Brain microvascular endothelial cell (primary cell): Measurements from ENCODE around the gene ARHGEF39.

Experiments used
- DNase-seq: peaks from one replicate; pipeline ENCODE4 v3.0.0-alpha.2; 2020
- H3K27ac ChIP-seq: fragments of 250-450 bp; sonication (Bioruptor Pico); 2 replicates; pipeline ENCODE4 v1.5.1; 2020; ENCODE audit warnings: mild to moderate bottlenecking, moderate library complexity
- H3K27me3 ChIP-seq: fragments of 250-450 bp; sonication (Bioruptor Pico); replicated peaks from 2 replicates; pipeline ENCODE4 v1.5.1; 2020; ENCODE audit warnings: mild to moderate bottlenecking
- H3K36me3 ChIP-seq: fragments of 250-450 bp; sonication (Bioruptor Pico); replicated peaks from 2 replicates; pipeline ENCODE4 v1.5.1; 2020; ENCODE audit warnings: mild to moderate bottlenecking
- H3K4me3 ChIP-seq: 2 replicates; pipeline ENCODE4 v1.5.1; 2011; ENCODE audit warnings: low read depth, mild to moderate bottlenecking, control low read depth, low read length, moderate library complexity
- CTCF ChIP-seq: IDR thresholded peaks from 2 replicates; pipeline ENCODE4 v1.5.1; 2011; ENCODE audit warnings: low read depth, mild to moderate bottlenecking, moderate library complexity, low read length, control low read depth, inconsistent platforms; ENCODE audit errors: missing control alignments
- in situ Hi-C: cut with HindIII; loops from 2 replicates; pipeline ENCODE4 v1.10.0; 2017; ENCODE audit warnings: low sequenced_read_pairs, low pct_ligation_motif_present

The ARHGEF39 gene

GRCh38 chr9:35690294-35690613 lies 25.3 kb upstream of the ARHGEF39 start:
- H3K27ac ChIP-seq: peak overlapping the region; percentile 79
- in situ Hi-C loops: no loop called here
- no peaks in the 10 kb centered on the region for H3K27me3 ChIP-seq
- peaks cover 33% of the 10 kb centered on the region for H3K36me3 ChIP-seq
- TF ChIP-seq CTCF: no peak
- peak overlapping the region; percentile 90 for H3K4me3 ChIP-seq
- no peak for DNase-seq

DNA sequence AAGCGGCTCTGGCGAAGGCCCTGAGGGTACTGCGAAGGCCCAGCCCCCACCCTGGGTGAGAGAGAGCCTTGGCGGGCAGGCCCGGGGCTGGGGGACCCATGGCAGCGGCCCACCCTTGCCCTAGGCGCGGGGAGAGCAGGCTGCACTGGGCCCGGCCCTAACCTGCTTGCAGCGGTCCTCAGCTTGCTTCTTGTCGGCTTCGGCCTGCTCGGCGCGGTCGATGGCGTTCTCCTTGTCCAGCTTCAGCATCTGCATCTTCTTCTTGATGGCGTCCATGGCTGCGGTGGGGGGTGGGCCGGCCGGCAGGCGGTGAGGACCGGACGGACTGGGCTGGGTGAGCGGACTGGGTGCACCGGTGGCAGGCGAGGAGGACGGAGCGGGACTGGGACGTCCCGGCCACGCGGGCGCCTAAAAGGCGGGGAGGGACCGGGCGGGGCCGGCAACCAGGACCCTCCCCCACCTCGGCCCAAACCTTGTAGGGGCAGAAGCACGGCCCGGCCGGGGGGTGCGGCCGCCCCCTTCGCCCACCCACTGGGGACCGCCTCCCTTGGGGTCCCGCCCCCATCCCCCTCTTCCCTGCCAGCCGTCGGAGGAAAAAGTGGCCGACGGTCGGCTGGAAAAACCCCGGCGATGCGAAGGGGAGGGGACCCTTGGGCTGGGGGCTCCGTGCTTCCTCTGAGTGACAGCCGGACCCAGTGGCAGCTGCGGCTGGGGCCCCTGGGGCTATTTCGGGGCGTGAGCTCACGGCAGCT lies 24.7 kb upstream of the ARHGEF39 start, which contains the start of gene TPM2:
Gene TPM2, minus strand, starts transcription at position 384 of the 752 bp plus-strand sequence. Its CDS starts 108 bp downstream, at position 276.
- Histone ChIP-seq H3K36me3 (peaks cover 38% of the 10 kb centered on the region), H3K27me3 (no peaks in the 10 kb centered on the region), H3K4me3 (peak within 1 kb of the TSS; percentile 90), H3K27ac (peak within 1 kb of the TSS; percentile 79)
- in situ Hi-C loops: no loop called here
- TF ChIP-seq CTCF: no peak
- peak; percentile 68 for DNase-seq

DNA sequence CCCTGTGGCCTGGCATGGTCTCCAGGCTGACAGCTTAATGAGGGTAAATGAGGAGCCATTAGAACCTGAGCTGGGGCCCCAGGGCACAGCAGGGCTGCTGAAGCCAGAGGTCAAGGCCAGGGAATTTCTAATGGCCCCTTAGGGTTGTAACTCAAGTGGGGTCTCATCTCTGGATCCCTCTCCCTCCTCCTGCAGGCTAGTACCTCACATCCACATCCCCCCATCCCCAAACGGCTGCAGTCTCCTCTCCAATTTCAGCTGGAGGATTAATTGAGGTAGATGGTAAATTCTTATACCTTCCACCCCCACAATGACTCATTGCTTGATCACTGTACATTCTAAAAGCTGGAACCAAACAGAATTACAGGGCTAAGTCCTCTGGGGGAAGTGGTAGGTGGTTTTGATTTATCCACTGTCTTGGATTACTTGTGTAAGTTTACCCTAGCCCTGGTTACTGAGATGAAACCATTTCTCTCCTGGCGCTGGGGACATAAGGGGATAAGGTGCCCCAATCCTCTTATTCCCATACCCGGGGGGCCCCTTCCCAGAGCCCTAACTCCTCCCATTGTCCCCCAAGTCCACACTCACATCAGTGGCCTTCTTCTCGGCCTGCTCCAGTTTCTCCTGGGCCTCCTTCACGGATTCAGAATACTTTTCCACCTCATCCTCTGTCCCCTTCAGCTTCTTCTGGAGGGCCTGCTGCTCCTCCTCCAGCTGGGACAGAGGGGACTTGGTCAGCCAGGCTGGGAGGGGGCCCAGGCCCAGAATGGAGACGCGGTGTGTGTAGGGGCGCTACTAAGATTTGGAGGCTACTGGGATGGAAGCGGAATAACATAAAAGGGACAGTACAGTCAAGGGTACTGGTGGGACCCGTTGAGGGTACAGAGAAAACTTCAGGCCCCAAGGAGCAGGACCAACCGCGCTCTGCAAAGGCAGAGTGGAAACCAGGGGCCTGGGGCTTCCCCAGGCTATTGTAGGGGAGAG lies 23.9 kb upstream of the ARHGEF39 start:
- in situ Hi-C loops: no loop called here
- peaks cover 47% of the 10 kb centered on the region for H3K36me3 ChIP-seq
- DNase-seq: peak; percentile 53
- H3K27ac ChIP-seq: peak overlapping the region; percentile 79
- TF ChIP-seq CTCF: no peak
- H3K4me3 ChIP-seq: peak overlapping the region; percentile 90
- H3K27me3 ChIP-seq: no peaks in the 10 kb centered on the region

DNA sequence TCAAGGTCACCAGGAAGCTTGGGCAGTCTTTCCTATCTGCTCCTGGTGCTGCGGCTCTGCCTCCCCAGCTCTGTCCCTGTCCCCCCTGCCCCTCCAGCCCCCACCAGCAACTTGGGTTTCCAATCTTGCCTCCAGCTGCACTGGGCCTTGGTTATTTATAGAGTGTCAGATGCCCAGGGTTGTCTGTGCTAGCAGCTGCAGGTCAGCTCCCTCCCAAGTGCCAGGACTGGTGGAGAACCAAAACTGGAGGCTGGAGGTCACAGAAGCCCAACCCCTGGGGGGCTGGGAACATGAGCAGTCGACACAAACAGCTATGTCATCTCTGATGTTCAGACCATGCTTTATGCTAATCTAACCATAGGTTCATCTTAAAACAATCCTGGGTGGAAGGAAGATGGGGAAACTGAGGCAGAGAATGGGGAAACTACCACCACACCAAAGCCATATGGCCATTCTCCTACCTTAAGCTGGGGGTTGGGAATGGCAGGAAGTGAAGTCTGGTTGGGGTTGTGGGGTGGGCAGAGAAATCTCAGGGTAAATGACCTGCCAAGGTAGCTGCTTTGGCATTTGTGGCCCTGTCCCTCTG lies 23.1 kb upstream of the ARHGEF39 start:
- peak overlapping the region; percentile 2 for H3K27ac ChIP-seq
- H3K27me3 ChIP-seq: no peaks in the 10 kb centered on the region
- peaks cover 53% of the 10 kb centered on the region for H3K36me3 ChIP-seq
- in situ Hi-C loops: no loop called here
- DNase-seq: no peak
- TF ChIP-seq CTCF: no peak
- peak overlapping the region; percentile 90 for H3K4me3 ChIP-seq

GRCh38 chr9:35687306-35687705 lies 22.3 kb upstream of the ARHGEF39 start:
- H3K36me3 ChIP-seq: peaks cover 60% of the 10 kb centered on the region
- peak overlapping the region; percentile 90 for H3K4me3 ChIP-seq
- no peak overlapping the region for H3K27ac ChIP-seq
- no peak for DNase-seq
- H3K27me3 ChIP-seq: no peaks in the 10 kb centered on the region
- in situ Hi-C loops: no loop called here
- no peak for TF ChIP-seq CTCF
